ENCODE measurements around the gene MCOLN1. TPM values are rescaled to one million over a fixed set of nuclear protein-coding genes. Genes with fewer than 3 reads are reported as not detected.
"Not testable (repeated sequence)": the region's sequence is repeated elsewhere in the genome, so short reads cannot be mapped to it uniquely, and the experiment has no call there.

MCOLN1 gene
- total RNA-seq, 1 donor from 2014 or later: 20.7 TPM

- DNase-seq (ENCODE audit: low spot score in 2 of 2, unreplicated experiment in 2 of 2): no peak
- H3K36me3 Mint-ChIP-seq: peaks cover 17% of the 10 kb centered on the region
- H3K9me3 Mint-ChIP-seq: no peaks in the 10 kb centered on the region
- H3K27me3 Mint-ChIP-seq (ENCODE audit: low read depth): no peaks in the 10 kb centered on the region
- TF ChIP-seq, protein P1, sequence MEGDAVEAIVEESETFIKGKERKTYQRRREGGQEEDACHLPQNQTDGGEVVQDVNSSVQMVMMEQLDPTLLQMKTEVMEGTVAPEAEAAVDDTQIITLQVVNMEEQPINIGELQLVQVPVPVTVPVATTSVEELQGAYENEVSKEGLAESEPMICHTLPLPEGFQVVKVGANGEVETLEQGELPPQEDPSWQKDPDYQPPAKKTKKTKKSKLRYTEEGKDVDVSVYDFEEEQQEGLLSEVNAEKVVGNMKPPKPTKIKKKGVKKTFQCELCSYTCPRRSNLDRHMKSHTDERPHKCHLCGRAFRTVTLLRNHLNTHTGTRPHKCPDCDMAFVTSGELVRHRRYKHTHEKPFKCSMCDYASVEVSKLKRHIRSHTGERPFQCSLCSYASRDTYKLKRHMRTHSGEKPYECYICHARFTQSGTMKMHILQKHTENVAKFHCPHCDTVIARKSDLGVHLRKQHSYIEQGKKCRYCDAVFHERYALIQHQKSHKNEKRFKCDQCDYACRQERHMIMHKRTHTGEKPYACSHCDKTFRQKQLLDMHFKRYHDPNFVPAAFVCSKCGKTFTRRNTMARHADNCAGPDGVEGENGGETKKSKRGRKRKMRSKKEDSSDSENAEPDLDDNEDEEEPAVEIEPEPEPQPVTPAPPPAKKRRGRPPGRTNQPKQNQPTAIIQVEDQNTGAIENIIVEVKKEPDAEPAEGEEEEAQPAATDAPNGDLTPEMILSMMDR (IDR thresholded peaks at IDR 0.05; ENCODE audit: unreplicated experiment): no peak
- H3K4me3 Mint-ChIP-seq: no peak overlapping the region
- no peaks in the 10 kb centered on the region for H3K4me1 Mint-ChIP-seq
- H3K27ac Mint-ChIP-seq: no peak overlapping the region
Observed at GRCh38 chr19:7562646-7563393, 40.4 kb downstream of the MCOLN1 start.

DNA sequence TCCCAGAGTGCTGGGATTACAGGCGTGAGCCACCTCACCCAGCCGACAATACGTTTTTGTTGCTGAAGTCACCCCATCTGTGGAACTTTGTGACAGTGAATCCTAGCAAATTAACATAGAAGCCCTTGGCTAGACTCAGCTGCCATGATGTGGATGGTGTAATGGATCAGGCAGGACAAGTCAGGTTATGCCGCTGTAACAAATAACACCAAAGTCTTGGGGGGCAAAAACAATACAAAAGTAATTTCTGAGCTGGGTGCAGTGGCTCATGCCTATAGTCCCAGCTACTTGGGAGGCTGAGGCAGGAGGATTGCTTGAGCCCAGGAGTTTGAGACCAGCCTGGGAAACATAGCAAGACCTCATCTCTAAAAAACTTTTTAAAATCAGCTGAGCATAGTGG lies 42.4 kb downstream of the MCOLN1 start:
- H3K36me3 Mint-ChIP-seq: peaks cover 5% of the 10 kb centered on the region
- H3K4me3 Mint-ChIP-seq: no peak overlapping the region
- no peak for DNase-seq (ENCODE audit: low spot score in 2 of 2, unreplicated experiment in 2 of 2)
- no peaks in the 10 kb centered on the region for H3K9me3 Mint-ChIP-seq
- H3K27me3 Mint-ChIP-seq (ENCODE audit: low read depth): no peaks in the 10 kb centered on the region
- no peak overlapping the region for H3K27ac Mint-ChIP-seq
- TF ChIP-seq, protein P1 (IDR thresholded peaks at IDR 0.05; ENCODE audit: unreplicated experiment): no peak
- no peaks in the 10 kb centered on the region for H3K4me1 Mint-ChIP-seq

DNA sequence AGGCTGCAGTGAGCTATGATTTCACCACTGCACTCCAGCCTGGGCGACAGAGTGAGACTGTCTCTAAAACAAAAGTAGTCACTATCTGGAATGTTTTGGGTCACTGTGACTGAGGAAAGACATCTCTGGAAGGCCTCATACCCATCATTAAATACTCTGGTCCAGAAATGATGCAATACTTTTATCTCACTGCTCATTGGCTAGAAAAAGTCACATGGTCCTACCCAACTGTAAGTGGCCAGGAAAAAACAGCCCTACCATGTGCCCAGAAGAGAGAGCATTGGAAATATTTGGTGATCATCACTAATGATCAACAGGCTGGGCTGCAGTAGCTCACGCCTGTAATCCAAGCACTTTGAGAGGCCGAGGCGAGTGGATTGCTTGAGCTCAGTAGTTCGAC lies 42.9 kb downstream of the MCOLN1 start:
- Mint-ChIP-seq H3K4me3 (no peak overlapping the region), H3K27me3 (ENCODE audit: low read depth) (no peaks in the 10 kb centered on the region), H3K36me3 (peaks cover 2% of the 10 kb centered on the region), H3K27ac (no peak overlapping the region), H3K9me3 (no peaks in the 10 kb centered on the region), H3K4me1 (no peaks in the 10 kb centered on the region)
- TF ChIP-seq, protein P1 (IDR thresholded peaks at IDR 0.05; ENCODE audit: unreplicated experiment): no peak
- DNase-seq (ENCODE audit: low spot score in 2 of 2, unreplicated experiment in 2 of 2): no peak

DNA sequence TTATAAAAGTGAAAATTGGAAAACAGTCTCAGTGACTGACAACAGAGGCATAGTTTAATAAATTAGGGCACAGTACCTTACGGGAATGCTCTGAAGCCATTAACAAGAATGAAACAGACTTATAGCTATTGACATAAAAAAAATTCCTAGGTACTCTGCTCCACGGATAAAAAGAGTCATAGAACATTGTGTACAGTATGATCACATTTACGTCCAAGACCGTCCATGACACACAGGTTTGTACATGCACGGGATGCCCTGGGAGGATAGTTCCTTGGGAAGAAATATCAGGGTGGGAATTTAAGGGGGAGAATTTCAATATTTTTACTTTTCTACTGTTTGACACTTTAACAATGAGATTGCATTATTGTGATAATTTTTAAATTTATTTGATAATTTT lies 48.3 kb downstream of the MCOLN1 start:
- peaks cover 11% of the 10 kb centered on the region for H3K27me3 Mint-ChIP-seq (ENCODE audit: low read depth)
- H3K9me3 Mint-ChIP-seq: no peaks in the 10 kb centered on the region
- no peaks in the 10 kb centered on the region for H3K4me1 Mint-ChIP-seq

GRCh38 chr19:7575434-7576040 lies 53.1 kb downstream of the MCOLN1 start:
- DNase-seq (ENCODE audit: low spot score in 2 of 2, unreplicated experiment in 2 of 2): no peak
- Mint-ChIP-seq H3K27me3 (ENCODE audit: low read depth) (peaks cover 44% of the 10 kb centered on the region), H3K9me3 (no peaks in the 10 kb centered on the region), H3K27ac (no peak overlapping the region), H3K4me1 (no peaks in the 10 kb centered on the region), H3K36me3 (no peaks in the 10 kb centered on the region), H3K4me3 (no peak overlapping the region)
- TF ChIP-seq, protein P1 (IDR thresholded peaks at IDR 0.05; ENCODE audit: unreplicated experiment): no peak

More for the DNA sequence above, 48.3 kb downstream of the MCOLN1 start:
- Mint-ChIP-seq H3K27ac (no peak overlapping the region), H3K4me3 (no peak overlapping the region), H3K36me3 (no peaks in the 10 kb centered on the region)
- no peak for DNase-seq (ENCODE audit: low spot score in 2 of 2, unreplicated experiment in 2 of 2)
- TF ChIP-seq, protein P1 (IDR thresholded peaks at IDR 0.05; ENCODE audit: unreplicated experiment): no peak

- not testable (repeated sequence) for H3K4me1 Mint-ChIP-seq; H3K27ac Mint-ChIP-seq; DNase-seq (ENCODE audit: low spot score in 2 of 2, unreplicated experiment in 2 of 2); H3K9me3 Mint-ChIP-seq; H3K36me3 Mint-ChIP-seq; H3K4me3 Mint-ChIP-seq
- peaks cover 56% of the 10 kb centered on the region for H3K27me3 Mint-ChIP-seq (ENCODE audit: low read depth)
Observed at GRCh38 chr19:7577422-7577821, 55.0 kb downstream of the MCOLN1 start.

Measured in mesothelial cell of epicardium (in vitro differentiated cells).